K562 (cell line): ENCODE measurements around the gene GNAT2.
A peak's percentile ranks its signal among the peaks of the same experiment; 100 is the strongest.

Experiments used
- CREB5 ChIP-seq: fragments of 250-450 bp; sonication (Bioruptor Pico); IDR thresholded peaks from 2 replicates; pipeline ENCODE4 v1.5.0; 2020; ENCODE audit warnings: mild to moderate bottlenecking
- CTCF ChIP-seq, 3 experiments: IDR thresholded peaks in 2 of 3; conservative IDR thresholded peaks in 1 of 3; 2 replicates each; pipeline ENCODE4 v1.5.1; 2011 to 2012; ENCODE audit warnings: low read length in 3 of 3, mild to moderate bottlenecking in 3 of 3, control low read depth in 2 of 3, improper control_type of control experiment in 1 of 3, inconsistent platforms in 1 of 3, low read depth in 1 of 3, mixed read lengths in 1 of 3, moderate library complexity in 1 of 3; ENCODE audit not compliant: insufficient read depth in 2 of 3
- FOSL1 ChIP-seq: fragments of 200-800 bp; sonication (Bioruptor generic); conservative IDR thresholded peaks from 2 replicates; pipeline ENCODE4 v1.6.1; 2016; ENCODE audit warnings: missing genetic modification characterization, missing compliant biosample characterization
- FOXK2 ChIP-seq, 2 experiments: fragments of 450-650 bp; IDR thresholded peaks in 1 of 2; conservative IDR thresholded peaks in 1 of 2; 2 replicates each; pipeline ENCODE4 v1.6.1; 2016; ENCODE audit warnings: low read depth in 2 of 2, mild to moderate bottlenecking in 1 of 2
- GABPB1 ChIP-seq: sonication (generic); formaldehyde crosslinking; IDR thresholded peaks from 2 replicates; pipeline ENCODE4 v1.8.0; 2022; ENCODE audit warnings: mild to moderate bottlenecking, missing genetic modification reagents
- KLF6 ChIP-seq: fragments of 250-450 bp; sonication (Bioruptor Pico); IDR thresholded peaks from 2 replicates; pipeline ENCODE4 v1.4.0; 2020; ENCODE audit warnings: mild to moderate bottlenecking, moderate library complexity, borderline replicate concordance
- MYC ChIP-seq, 2 experiments: fragments of 250-450 bp in 1 of 2; sonication (Bioruptor Pico) in 1 of 2; IDR thresholded peaks; 2 replicates each; pipeline versions ENCODE4 v1.5.1 to v1.6.1; 2012 to 2021; ENCODE audit warnings: low read depth in 2 of 2, borderline replicate concordance in 1 of 2, improper control_type of control experiment in 1 of 2, low read length in 1 of 2, mild to moderate bottlenecking in 1 of 2, moderate library complexity in 1 of 2
- PATZ1 ChIP-seq: fragments of 250-450 bp; sonication (Bioruptor Pico); IDR thresholded peaks from 2 replicates; pipeline ENCODE4 v1.5.0; 2020; ENCODE audit warnings: mild to moderate bottlenecking, borderline replicate concordance
- PHB2 ChIP-seq: fragments of 450-650 bp; IDR thresholded peaks from 2 replicates; pipeline ENCODE4 v1.6.1; 2017; ENCODE audit warnings: low read depth
- POLR2A ChIP-seq: fragments of 450-650 bp; conservative IDR thresholded peaks from 2 replicates; pipeline ENCODE4 v1.6.1; 2016
- SP2 ChIP-seq: IDR thresholded peaks from 2 replicates; pipeline ENCODE4 v1.6.1; 2011; ENCODE audit warnings: mild to moderate bottlenecking, low read depth, low read length, moderate library complexity; ENCODE audit not compliant: poor library complexity, severe bottlenecking; ENCODE audit errors: extremely low read depth
- TGIF2 ChIP-seq: sonication (generic); formaldehyde crosslinking; IDR thresholded peaks from 2 replicates; pipeline ENCODE4 v1.8.1; 2022; ENCODE audit warnings: mild to moderate bottlenecking, missing genetic modification reagents, moderate library complexity
- ZBTB5 ChIP-seq: fragments of 450-650 bp; IDR thresholded peaks from 2 replicates; pipeline ENCODE4 v1.6.1; 2017; ENCODE audit warnings: antibody characterized with exemption

- TF ChIP-seq MYC (IDR thresholded peaks at IDR 0.05; ENCODE audit: low read depth, low read length) (no peak), MYC (CRISPR knock-in tag; IDR thresholded peaks at IDR 0.05; ENCODE audit: borderline replicate concordance, low read depth) (no peak), POLR2A (no peak), GABPB1 (CRISPR knock-in tag) (no peak), CTCF (IDR thresholded peaks at IDR 0.05 in 2 of 3, conservative IDR thresholded peaks at IDR 0.05 in 1 of 3; ENCODE audit: insufficient read depth in 2 of 3, low read depth in 1 of 3, low read length in 3 of 3) (no peak), ZBTB5 (no peak), FOSL1 (tag) (peak; percentile 7; the same call in 1 of the 2 replicates), KLF6 (no peak), SP2 (no peak), FOXK2 (conservative IDR thresholded peaks at IDR 0.05 in 1 of 2, IDR thresholded peaks at IDR 0.05 in 1 of 2; ENCODE audit: low read depth in 2 of 2) (no peak), PHB2 (no peak), CREB5 (CRISPR knock-in tag) (no peak), TGIF2 (no peak), PATZ1 (CRISPR knock-in tag) (no peak)
Observed at GRCh38 chr1:109556563-109556962, 62.9 kb downstream of the GNAT2 start.
